PFSK-1 (cell line): ENCODE measurements around the gene PPP2R2C.

Source experiments
- FOXP2 ChIP-seq: optimal IDR thresholded peaks from 2 replicates; pipeline ENCODE3; 2011; ENCODE audit warnings: borderline replicate concordance, control low read depth, inconsistent platforms; ENCODE audit not compliant: insufficient read depth; ENCODE audit errors: extremely low read length, extremely low read depth
- POLR2AphosphoS5 ChIP-seq: IDR thresholded peaks from 2 replicates; pipeline ENCODE4 v1.6.1; 2012; ENCODE audit warnings: low read depth, mild to moderate bottlenecking, control low read depth, low read length, moderate library complexity
- REST ChIP-seq, 2 experiments: IDR thresholded peaks; 2 replicates each; pipeline versions ENCODE4 v1.6.1 to v1.8.0; 2011 to 2012; ENCODE audit warnings: low read depth in 2 of 2, low read length in 2 of 2, control low read depth in 1 of 2, inconsistent platforms in 1 of 2, mild to moderate bottlenecking in 1 of 2, moderate library complexity in 1 of 2; ENCODE audit not compliant: insufficient read depth in 1 of 2
- SIN3A ChIP-seq: IDR thresholded peaks from 2 replicates; pipeline ENCODE4 v1.6.1; 2012; ENCODE audit warnings: mild to moderate bottlenecking, low read length, moderate library complexity, borderline replicate concordance; ENCODE audit not compliant: insufficient read depth
- TAF1 ChIP-seq: IDR thresholded peaks from 2 replicates; pipeline ENCODE4 v1.6.1; 2012; ENCODE audit warnings: low read length, control low read depth, borderline replicate concordance; ENCODE audit not compliant: insufficient read depth

PPP2R2C gene

GRCh38 chr4:6387946-6388345 is 84.5 kb downstream of the PPP2R2C start:
- TF ChIP-seq SIN3A, result no peak
- no peak for TF ChIP-seq TAF1
- TF ChIP-seq REST (IDR thresholded peaks at IDR 0.05; ENCODE audit: insufficient read depth in 1 of 2, low read depth in 2 of 2, low read length in 2 of 2), result no peak
- TF ChIP-seq FOXP2, result no peak
- no peak for TF ChIP-seq POLR2AphosphoS5

- no peak for TF ChIP-seq FOXP2
- TF ChIP-seq TAF1, result no peak
- TF ChIP-seq SIN3A, result no peak
- TF ChIP-seq REST (IDR thresholded peaks at IDR 0.05; ENCODE audit: insufficient read depth in 1 of 2, low read depth in 2 of 2, low read length in 2 of 2), result no peak
- no peak for TF ChIP-seq POLR2AphosphoS5
These were observed 86.3 kb downstream of the PPP2R2C start for GRCh38 chr4:6386091-6386490.

- TF ChIP-seq POLR2AphosphoS5, result no peak
- TF ChIP-seq TAF1, result no peak
- no peak for TF ChIP-seq FOXP2
- no peak for TF ChIP-seq REST (IDR thresholded peaks at IDR 0.05; ENCODE audit: insufficient read depth in 1 of 2, low read depth in 2 of 2, low read length in 2 of 2)
- no peak for TF ChIP-seq SIN3A
These were observed 87.1 kb downstream of the PPP2R2C start for GRCh38 chr4:6385288-6385687.

GRCh38 chr4:6384541-6384940 is 87.9 kb downstream of the PPP2R2C start:
- TF ChIP-seq POLR2AphosphoS5, result no peak
- TF ChIP-seq REST (IDR thresholded peaks at IDR 0.05; ENCODE audit: insufficient read depth in 1 of 2, low read depth in 2 of 2, low read length in 2 of 2), result no peak
- TF ChIP-seq FOXP2, result no peak
- no peak for TF ChIP-seq SIN3A
- TF ChIP-seq TAF1, result no peak

GRCh38 chr4:6383929-6384328 is 88.5 kb downstream of the PPP2R2C start:
- TF ChIP-seq REST (IDR thresholded peaks at IDR 0.05; ENCODE audit: insufficient read depth in 1 of 2, low read depth in 2 of 2, low read length in 2 of 2) (no peak), POLR2AphosphoS5 (no peak), TAF1 (no peak), SIN3A (no peak), FOXP2 (no peak)
